SK-N-SH treated with all-trans-retinoic acid at 6 μM for 48 hours (cell line): ENCODE measurements around the gene APBA2.

ENCODE experiments used
- ATAC-seq: fragments of 200-7000 bp; cut with Tn5 transposase; 3 replicates; pipeline ENCODE4 v1.9.1; 2020; ENCODE audit warnings: mild to moderate bottlenecking, moderate library complexity
- ARNTL ChIP-seq: fragments of 450-650 bp; formaldehyde crosslinking; IDR thresholded peaks from 2 replicates; pipeline ENCODE4 v1.5.0; 2020; ENCODE audit warnings: low read depth, mild to moderate bottlenecking, moderate library complexity, borderline replicate concordance
- BACH2 ChIP-seq: fragments of 250-450 bp; sonication (Bioruptor Pico); IDR thresholded peaks from 2 replicates; pipeline ENCODE4 v1.9.0; 2021; ENCODE audit warnings: mild to moderate bottlenecking, borderline replicate concordance
- CSDC2 ChIP-seq: fragments of 250-450 bp; sonication (Bioruptor Pico); IDR thresholded peaks from 2 replicates; pipeline ENCODE4 v1.5.0; 2020; ENCODE audit warnings: mild to moderate bottlenecking, moderate library complexity
- ESRRG ChIP-seq: fragments of 250-450 bp; sonication (Bioruptor Pico); IDR thresholded peaks from 2 replicates; pipeline ENCODE4 v1.6.1; 2021; ENCODE audit warnings: mild to moderate bottlenecking
- GLIS3 ChIP-seq: fragments of 250-450 bp; sonication (Bioruptor Pico); IDR thresholded peaks from 2 replicates; pipeline ENCODE4 v1.5.0; 2020; ENCODE audit warnings: mild to moderate bottlenecking, moderate library complexity
- ISL1 ChIP-seq: fragments of 250-450 bp; sonication (Bioruptor Pico); IDR thresholded peaks from 2 replicates; pipeline ENCODE4 v2.1.2; 2022; ENCODE audit warnings: mild to moderate bottlenecking, moderate library complexity
- OSR1 ChIP-seq: fragments of 250-450 bp; sonication (Bioruptor Pico); IDR thresholded peaks from 2 replicates; pipeline ENCODE4 v1.8.0; 2022; ENCODE audit warnings: moderate library complexity, mild to moderate bottlenecking, inconsistent platforms
- RARB ChIP-seq: fragments of 250-450 bp; sonication (Bioruptor Pico); IDR thresholded peaks from 2 replicates; pipeline ENCODE4 v1.8.0; 2021; ENCODE audit warnings: mild to moderate bottlenecking, moderate library complexity
- SNAI2 ChIP-seq: fragments of 250-450 bp; sonication (Bioruptor Pico); IDR thresholded peaks from 2 replicates; pipeline ENCODE4 v1.5.0; 2020; ENCODE audit warnings: mild to moderate bottlenecking, moderate library complexity
- TCF4 ChIP-seq: fragments of 250-450 bp; sonication (Bioruptor Pico); IDR thresholded peaks from 2 replicates; pipeline ENCODE4 v1.8.0; 2021; ENCODE audit warnings: mild to moderate bottlenecking, moderate library complexity, borderline replicate concordance
- ZC3H10 ChIP-seq: fragments of 250-450 bp; sonication (Bioruptor Pico); IDR thresholded peaks from 2 replicates; pipeline ENCODE4 v1.5.1; 2021; ENCODE audit warnings: mild to moderate bottlenecking, moderate library complexity
- ZFP3 ChIP-seq: fragments of 250-450 bp; sonication (Bioruptor Pico); IDR thresholded peaks from 2 replicates; pipeline ENCODE4 v1.5.0; 2020; ENCODE audit warnings: mild to moderate bottlenecking, moderate library complexity
- ZFP30 ChIP-seq: fragments of 450-650 bp; formaldehyde crosslinking; IDR thresholded peaks from 2 replicates; pipeline ENCODE4 v1.5.0; 2022; ENCODE audit warnings: mild to moderate bottlenecking, moderate library complexity
- ZNF565 ChIP-seq: fragments of 450-650 bp; formaldehyde crosslinking; conservative IDR thresholded peaks from 2 replicates; pipeline ENCODE4 v1.5.0; 2020; ENCODE audit warnings: low read depth, mild to moderate bottlenecking, moderate library complexity
- ZNF70 ChIP-seq: fragments of 450-650 bp; formaldehyde crosslinking; IDR thresholded peaks from 2 replicates; pipeline ENCODE4 v1.5.0; 2020; ENCODE audit warnings: mild to moderate bottlenecking, moderate library complexity
- ZNF8 ChIP-seq: fragments of 450-650 bp; formaldehyde crosslinking; IDR thresholded peaks from 2 replicates; pipeline ENCODE4 v1.5.0; 2020; ENCODE audit warnings: mild to moderate bottlenecking, moderate library complexity
- TF ChIP-seq, protein P1 (sequence below): fragments of 250-450 bp; sonication (Bioruptor Pico); IDR thresholded peaks from 2 replicates; pipeline ENCODE4 v1.5.0; 2020; ENCODE audit warnings: mild to moderate bottlenecking, moderate library complexity
- TF ChIP-seq, protein P2 (sequence below): fragments of 250-450 bp; sonication (Bioruptor Pico); IDR thresholded peaks from 2 replicates; pipeline ENCODE4 v1.8.0; 2021; ENCODE audit warnings: low read depth, mild to moderate bottlenecking, moderate library complexity, borderline replicate concordance
- TF ChIP-seq, protein P3 (sequence below): fragments of 250-450 bp; sonication (Bioruptor Pico); IDR thresholded peaks from 2 replicates; pipeline ENCODE4 v1.8.0; 2020; ENCODE audit warnings: mild to moderate bottlenecking, moderate library complexity, borderline replicate concordance
- TF ChIP-seq, protein P4 (sequence below): fragments of 250-450 bp; sonication (Bioruptor Pico); IDR thresholded peaks from 2 replicates; pipeline ENCODE4 v1.5.1; 2021; ENCODE audit warnings: mild to moderate bottlenecking, moderate library complexity
- TF ChIP-seq, protein P5 (sequence below): fragments of 250-450 bp; sonication (Bioruptor Pico); IDR thresholded peaks from 2 replicates; pipeline ENCODE4 v1.5.1; 2020; ENCODE audit warnings: low read depth, mild to moderate bottlenecking, moderate library complexity

Gene APBA2

DNA sequence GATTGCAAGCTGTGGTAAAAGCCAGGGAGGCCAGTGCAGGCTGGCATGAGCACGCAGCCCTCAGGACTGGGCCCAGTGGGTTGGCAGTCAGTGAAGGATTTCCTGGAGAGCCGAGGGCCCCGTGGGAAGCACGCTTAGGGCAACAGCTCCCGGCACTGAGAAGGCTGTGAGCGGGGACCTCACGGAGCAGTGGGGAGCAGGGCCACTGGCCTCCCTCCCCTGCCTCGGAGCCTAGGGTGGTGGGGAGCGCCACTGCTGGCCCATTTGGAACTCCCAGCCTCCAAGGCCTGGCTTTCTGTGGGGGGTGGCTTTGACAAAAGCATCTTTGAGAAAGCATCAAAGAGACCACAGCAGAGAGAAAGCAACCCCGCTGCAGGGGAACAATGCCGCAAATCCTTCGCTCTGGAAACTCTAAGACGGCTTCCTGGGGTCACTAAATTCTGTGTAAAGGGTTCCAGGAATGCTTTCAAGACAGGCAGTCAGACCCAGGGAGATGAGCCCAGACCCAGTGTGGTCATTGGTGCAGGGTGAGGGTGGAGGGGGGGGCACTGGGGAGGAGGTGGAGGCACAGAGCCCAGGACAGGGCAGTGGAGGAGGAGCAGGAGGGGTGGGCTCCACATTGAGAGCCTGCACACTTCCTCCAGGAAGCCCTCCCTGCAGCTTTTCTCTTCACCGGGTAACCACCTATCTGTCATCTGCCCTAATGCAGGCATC is 9.5 kb upstream of the APBA2 start:
- ATAC-seq, result no peak
- TF ChIP-seq, protein P1, sequence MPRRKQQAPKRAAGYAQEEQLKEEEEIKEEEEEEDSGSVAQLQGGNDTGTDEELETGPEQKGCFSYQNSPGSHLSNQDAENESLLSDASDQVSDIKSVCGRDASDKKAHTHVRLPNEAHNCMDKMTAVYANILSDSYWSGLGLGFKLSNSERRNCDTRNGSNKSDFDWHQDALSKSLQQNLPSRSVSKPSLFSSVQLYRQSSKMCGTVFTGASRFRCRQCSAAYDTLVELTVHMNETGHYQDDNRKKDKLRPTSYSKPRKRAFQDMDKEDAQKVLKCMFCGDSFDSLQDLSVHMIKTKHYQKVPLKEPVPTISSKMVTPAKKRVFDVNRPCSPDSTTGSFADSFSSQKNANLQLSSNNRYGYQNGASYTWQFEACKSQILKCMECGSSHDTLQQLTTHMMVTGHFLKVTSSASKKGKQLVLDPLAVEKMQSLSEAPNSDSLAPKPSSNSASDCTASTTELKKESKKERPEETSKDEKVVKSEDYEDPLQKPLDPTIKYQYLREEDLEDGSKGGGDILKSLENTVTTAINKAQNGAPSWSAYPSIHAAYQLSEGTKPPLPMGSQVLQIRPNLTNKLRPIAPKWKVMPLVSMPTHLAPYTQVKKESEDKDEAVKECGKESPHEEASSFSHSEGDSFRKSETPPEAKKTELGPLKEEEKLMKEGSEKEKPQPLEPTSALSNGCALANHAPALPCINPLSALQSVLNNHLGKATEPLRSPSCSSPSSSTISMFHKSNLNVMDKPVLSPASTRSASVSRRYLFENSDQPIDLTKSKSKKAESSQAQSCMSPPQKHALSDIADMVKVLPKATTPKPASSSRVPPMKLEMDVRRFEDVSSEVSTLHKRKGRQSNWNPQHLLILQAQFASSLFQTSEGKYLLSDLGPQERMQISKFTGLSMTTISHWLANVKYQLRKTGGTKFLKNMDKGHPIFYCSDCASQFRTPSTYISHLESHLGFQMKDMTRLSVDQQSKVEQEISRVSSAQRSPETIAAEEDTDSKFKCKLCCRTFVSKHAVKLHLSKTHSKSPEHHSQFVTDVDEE (CRISPR knock-in tag), result no peak
- TF ChIP-seq GLIS3 (CRISPR knock-in tag), result no peak
- no peak for TF ChIP-seq CSDC2 (CRISPR knock-in tag)
- TF ChIP-seq, protein P2, sequence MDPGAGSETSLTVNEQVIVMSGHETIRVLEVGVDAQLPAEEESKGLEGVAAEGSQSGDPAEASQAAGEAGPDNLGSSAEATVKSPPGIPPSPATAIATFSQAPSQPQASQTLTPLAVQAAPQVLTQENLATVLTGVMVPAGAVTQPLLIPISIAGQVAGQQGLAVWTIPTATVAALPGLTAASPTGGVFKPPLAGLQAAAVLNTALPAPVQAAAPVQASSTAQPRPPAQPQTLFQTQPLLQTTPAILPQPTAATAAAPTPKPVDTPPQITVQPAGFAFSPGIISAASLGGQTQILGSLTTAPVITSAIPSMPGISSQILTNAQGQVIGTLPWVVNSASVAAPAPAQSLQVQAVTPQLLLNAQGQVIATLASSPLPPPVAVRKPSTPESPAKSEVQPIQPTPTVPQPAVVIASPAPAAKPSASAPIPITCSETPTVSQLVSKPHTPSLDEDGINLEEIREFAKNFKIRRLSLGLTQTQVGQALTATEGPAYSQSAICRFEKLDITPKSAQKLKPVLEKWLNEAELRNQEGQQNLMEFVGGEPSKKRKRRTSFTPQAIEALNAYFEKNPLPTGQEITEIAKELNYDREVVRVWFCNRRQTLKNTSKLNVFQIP (CRISPR knock-in tag), result no peak
- no peak for TF ChIP-seq RARB
- no peak for TF ChIP-seq ZNF8
- TF ChIP-seq, protein P3, sequence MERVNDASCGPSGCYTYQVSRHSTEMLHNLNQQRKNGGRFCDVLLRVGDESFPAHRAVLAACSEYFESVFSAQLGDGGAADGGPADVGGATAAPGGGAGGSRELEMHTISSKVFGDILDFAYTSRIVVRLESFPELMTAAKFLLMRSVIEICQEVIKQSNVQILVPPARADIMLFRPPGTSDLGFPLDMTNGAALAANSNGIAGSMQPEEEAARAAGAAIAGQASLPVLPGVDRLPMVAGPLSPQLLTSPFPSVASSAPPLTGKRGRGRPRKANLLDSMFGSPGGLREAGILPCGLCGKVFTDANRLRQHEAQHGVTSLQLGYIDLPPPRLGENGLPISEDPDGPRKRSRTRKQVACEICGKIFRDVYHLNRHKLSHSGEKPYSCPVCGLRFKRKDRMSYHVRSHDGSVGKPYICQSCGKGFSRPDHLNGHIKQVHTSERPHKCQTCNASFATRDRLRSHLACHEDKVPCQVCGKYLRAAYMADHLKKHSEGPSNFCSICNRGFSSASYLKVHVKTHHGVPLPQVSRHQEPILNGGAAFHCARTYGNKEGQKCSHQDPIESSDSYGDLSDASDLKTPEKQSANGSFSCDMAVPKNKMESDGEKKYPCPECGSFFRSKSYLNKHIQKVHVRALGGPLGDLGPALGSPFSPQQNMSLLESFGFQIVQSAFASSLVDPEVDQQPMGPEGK (CRISPR knock-in tag), result no peak
- TF ChIP-seq, protein P4, sequence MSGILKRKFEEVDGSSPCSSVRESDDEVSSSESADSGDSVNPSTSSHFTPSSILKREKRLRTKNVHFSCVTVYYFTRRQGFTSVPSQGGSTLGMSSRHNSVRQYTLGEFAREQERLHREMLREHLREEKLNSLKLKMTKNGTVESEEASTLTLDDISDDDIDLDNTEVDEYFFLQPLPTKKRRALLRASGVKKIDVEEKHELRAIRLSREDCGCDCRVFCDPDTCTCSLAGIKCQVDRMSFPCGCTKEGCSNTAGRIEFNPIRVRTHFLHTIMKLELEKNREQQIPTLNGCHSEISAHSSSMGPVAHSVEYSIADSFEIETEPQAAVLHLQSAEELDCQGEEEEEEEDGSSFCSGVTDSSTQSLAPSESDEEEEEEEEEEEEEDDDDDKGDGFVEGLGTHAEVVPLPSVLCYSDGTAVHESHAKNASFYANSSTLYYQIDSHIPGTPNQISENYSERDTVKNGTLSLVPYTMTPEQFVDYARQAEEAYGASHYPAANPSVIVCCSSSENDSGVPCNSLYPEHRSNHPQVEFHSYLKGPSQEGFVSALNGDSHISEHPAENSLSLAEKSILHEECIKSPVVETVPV, result no peak
- TF ChIP-seq ZFP3 (CRISPR knock-in tag), result no peak
- TF ChIP-seq ZNF565 (CRISPR knock-in tag), result no peak
- no peak for TF ChIP-seq TCF4
- TF ChIP-seq, protein P5, sequence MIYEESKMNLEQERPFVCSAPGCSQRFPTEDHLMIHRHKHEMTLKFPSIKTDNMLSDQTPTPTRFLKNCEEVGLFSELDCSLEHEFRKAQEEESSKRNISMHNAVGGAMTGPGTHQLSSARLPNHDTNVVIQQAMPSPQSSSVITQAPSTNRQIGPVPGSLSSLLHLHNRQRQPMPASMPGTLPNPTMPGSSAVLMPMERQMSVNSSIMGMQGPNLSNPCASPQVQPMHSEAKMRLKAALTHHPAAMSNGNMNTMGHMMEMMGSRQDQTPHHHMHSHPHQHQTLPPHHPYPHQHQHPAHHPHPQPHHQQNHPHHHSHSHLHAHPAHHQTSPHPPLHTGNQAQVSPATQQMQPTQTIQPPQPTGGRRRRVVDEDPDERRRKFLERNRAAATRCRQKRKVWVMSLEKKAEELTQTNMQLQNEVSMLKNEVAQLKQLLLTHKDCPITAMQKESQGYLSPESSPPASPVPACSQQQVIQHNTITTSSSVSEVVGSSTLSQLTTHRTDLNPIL, result no peak
- no peak for TF ChIP-seq SNAI2 (CRISPR knock-in tag)
- no peak for TF ChIP-seq ZNF70
- no peak for TF ChIP-seq BACH2 (CRISPR knock-in tag)
- TF ChIP-seq ISL1, result no peak

DNA sequence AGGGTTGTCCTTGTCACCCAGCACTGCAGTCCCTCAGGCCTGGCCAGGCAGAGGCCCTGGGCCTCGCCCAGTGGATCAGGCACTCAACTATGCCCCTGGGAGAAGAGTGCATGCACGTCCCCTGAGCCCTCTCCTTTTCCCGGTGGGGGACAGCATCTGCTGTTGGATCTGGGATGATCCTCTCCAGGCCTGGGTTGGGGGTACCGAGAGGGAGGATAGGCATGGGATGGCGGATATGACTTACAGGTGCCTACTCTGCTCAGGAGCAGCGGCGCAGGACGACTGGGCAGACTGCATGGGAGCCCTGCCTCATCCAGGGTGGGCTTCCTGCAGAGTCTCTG is 9.0 kb upstream of the APBA2 start:
- ATAC-seq, result no peak
- TF ChIP-seq, protein P3 (CRISPR knock-in tag), result no peak
- TF ChIP-seq, protein P2 (CRISPR knock-in tag), result no peak
- TF ChIP-seq, protein P5, result no peak
- TF ChIP-seq OSR1 (CRISPR knock-in tag) (no peak), ARNTL (CRISPR knock-in tag) (no peak), ZC3H10 (CRISPR knock-in tag) (no peak), ZFP30 (no peak), ZFP3 (CRISPR knock-in tag) (no peak), TCF4 (no peak), RARB (no peak), ISL1 (no peak), ESRRG (CRISPR knock-in tag) (no peak), SNAI2 (CRISPR knock-in tag) (no peak)
